ENCODE data around the gene YPEL2. TPM values are rescaled to one million over a fixed set of nuclear protein-coding genes. Genes with fewer than 3 reads are reported as not detected.

The YPEL2 gene
- total RNA-seq, 2 experiments from 2014 or later, result 4.4 to 4.7 TPM

DNA sequence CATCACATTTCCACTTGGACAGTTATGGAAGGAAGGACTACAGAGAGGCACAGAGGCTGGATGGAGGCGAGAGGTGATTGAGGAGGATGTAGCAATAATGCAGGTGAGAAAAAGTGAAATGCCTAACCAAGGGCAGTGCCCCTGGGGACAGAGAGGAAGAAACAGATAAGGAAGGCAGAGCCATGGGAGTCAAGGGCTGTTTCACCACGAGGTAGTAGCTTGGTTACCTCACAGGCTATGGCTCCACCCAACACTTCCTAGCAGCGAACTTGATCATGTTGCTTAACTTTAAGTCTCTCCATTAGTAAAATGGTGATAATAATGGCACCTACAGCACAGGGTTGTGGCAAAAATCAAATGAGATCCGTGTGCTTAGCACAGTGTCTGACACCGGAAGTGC is 83.9 kb downstream of the YPEL2 start:
- no peak for DNase-seq
- H3K27me3 Mint-ChIP-seq, result no peaks in the 10 kb centered on the region
- no peaks in the 10 kb centered on the region for H3K9me3 Mint-ChIP-seq
- H3K36me3 Mint-ChIP-seq, result no peaks in the 10 kb centered on the region
- no peak overlapping the region for H3K27ac Mint-ChIP-seq
- no peak overlapping the region for H3K4me3 Mint-ChIP-seq
- H3K4me1 Mint-ChIP-seq, result peaks cover 30% of the 10 kb centered on the region

DNA sequence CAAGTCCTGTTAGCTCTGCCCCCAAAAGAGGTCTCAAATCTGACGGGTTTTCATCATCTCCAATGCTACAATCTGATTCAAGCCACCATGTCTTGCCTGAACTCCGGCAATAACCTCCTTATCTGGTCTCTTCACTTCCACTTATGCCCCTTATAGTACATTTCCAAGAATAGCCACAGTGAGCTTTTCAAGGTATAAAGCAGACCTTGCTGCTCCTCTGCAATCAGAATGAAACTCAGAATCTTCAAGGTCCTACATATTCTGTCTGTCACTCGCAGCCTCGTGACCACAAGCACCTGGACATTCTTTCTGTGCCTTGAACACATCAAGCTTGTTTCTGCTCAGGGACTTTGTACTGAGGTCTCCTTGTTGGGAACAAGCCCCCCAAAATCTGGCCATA is 84.7 kb downstream of the YPEL2 start:
- peaks cover 30% of the 10 kb centered on the region for H3K4me1 Mint-ChIP-seq
- DNase-seq, result peak; percentile 12
- H3K36me3 Mint-ChIP-seq, result no peaks in the 10 kb centered on the region
- no peak overlapping the region for H3K27ac Mint-ChIP-seq
- no peaks in the 10 kb centered on the region for H3K9me3 Mint-ChIP-seq
- no peaks in the 10 kb centered on the region for H3K27me3 Mint-ChIP-seq
- H3K4me3 Mint-ChIP-seq, result no peak overlapping the region

DNA sequence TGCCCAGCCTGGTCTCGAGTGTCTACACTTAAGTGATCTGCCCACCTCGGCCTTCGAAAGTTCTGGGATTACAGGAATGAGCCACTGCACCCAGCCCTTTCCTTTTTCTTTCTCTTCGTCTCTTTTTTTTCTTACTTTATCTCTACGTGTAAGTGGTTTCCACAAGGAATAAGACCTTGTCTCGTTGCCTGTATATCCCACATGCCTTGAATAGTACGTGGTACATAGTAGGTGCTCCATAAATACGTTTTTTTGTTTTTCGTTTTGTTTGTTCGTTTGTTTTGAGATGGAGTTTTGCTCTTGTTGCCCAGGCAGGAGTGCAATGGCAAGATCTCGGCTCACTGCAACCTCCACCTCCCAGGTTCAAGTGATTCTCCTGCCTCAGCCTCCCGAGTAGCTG is 86.0 kb downstream of the YPEL2 start:
- H3K36me3 Mint-ChIP-seq, result no peaks in the 10 kb centered on the region
- H3K27me3 Mint-ChIP-seq, result no peaks in the 10 kb centered on the region
- DNase-seq, result no peak
- H3K4me3 Mint-ChIP-seq, result no peak overlapping the region
- no peaks in the 10 kb centered on the region for H3K9me3 Mint-ChIP-seq
- no peak overlapping the region for H3K27ac Mint-ChIP-seq
- peaks cover 28% of the 10 kb centered on the region for H3K4me1 Mint-ChIP-seq

DNA sequence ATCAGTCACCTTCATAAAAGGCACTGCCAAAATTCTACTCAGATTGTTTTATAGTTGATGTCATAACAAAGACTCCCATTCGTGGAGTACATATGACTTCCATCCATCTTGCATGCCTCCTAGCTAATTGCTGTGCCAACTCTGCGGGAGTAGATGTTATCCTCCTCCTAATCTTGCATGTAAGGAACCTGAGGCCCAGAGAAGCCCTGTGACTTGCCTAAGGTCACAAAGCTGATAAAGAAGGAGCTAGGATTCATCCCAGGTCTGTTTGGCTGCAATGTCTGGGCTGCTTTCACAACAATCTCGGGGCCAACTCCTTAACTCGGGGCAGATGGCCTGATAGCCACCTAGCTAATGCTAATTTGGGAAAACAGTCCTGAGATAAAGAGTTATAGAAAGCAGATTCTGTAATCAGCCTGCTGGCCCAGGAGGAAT is 87.3 kb downstream of the YPEL2 start:
- Mint-ChIP-seq H3K4me3 (no peak overlapping the region), H3K9me3 (no peaks in the 10 kb centered on the region), H3K27me3 (no peaks in the 10 kb centered on the region), H3K27ac (no peak overlapping the region), H3K4me1 (peaks cover 18% of the 10 kb centered on the region), H3K36me3 (no peaks in the 10 kb centered on the region)
- no peak for DNase-seq

DNA sequence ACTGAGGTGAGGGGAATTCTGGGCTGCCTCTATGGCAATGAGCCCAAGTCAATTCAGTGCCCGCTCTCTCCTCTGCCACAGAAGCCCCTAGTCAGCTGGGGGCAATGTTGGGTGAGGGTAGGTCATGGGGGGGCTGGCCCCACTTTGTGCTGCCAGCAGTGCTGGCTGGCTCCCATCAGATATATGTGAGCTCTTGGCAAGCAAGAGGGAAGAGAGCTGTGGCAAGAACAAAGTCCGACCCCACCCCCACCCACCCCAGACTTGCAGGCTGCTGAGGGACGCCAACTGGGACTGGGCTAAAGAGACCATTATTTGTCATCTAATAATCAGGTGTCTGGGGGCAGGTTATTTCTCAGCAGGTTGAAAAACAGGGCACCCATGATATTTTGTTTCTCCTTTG is 89.4 kb downstream of the YPEL2 start:
- no peak for DNase-seq
- Mint-ChIP-seq H3K4me1 (peaks cover 9% of the 10 kb centered on the region), H3K27ac (no peak overlapping the region), H3K4me3 (no peak overlapping the region), H3K27me3 (no peaks in the 10 kb centered on the region), H3K9me3 (no peaks in the 10 kb centered on the region), H3K36me3 (no peaks in the 10 kb centered on the region)

DNA sequence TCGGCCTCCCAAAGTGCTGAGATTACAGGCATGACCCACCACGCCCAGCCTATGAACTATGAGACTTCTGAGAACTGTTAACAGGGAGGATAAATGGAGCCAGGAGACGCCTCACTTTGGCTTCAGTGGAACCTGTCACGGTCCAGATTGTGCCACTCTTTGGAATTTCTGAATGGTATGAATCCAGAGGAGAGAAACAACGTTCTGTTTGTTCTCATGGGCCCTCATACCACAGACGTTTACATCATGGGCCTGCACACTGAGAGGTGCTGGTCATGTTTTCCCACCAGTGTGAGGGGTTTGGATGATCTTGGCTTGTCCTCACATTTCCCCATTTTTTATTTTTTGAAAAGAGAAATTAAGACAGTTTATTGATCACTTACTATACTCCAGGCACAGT is 90.3 kb downstream of the YPEL2 start:
- no peak for DNase-seq
- H3K36me3 Mint-ChIP-seq, result no peaks in the 10 kb centered on the region
- no peak overlapping the region for H3K4me3 Mint-ChIP-seq
- H3K27me3 Mint-ChIP-seq, result no peaks in the 10 kb centered on the region
- no peak overlapping the region for H3K27ac Mint-ChIP-seq
- H3K9me3 Mint-ChIP-seq, result no peaks in the 10 kb centered on the region
- peaks cover 8% of the 10 kb centered on the region for H3K4me1 Mint-ChIP-seq

DNA sequence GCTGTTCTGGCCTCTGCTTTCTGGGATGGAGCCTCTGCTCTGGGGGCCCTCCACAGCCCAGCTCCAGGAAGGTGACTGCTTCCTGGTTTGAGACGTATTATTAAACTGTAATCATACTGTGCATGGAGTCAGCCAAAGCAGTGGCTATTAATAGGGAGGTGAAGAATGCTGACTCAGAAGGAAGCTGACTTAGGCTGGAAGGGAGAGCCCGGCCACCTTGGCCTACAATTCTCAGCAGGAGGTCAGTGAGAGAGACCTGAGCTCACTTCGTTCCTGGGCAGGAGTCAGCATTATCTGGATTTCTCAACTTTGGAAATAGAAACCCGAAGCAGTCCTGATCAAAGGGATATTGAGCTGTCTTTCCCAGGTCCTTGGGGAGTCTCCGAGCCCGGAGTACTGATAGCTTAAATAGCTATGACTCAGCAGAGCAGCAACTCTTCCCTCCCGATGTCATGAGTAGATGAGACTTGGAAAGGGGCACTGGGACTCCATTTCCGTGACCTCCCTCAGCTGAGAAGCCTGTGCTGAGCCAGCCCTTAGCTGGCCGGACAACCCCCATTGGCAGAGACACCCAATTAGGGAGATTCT is 91.8 kb downstream of the YPEL2 start:
- H3K27ac Mint-ChIP-seq, result no peak overlapping the region
- no peaks in the 10 kb centered on the region for H3K9me3 Mint-ChIP-seq
- no peaks in the 10 kb centered on the region for H3K36me3 Mint-ChIP-seq
- no peak for DNase-seq
- peaks cover 17% of the 10 kb centered on the region for H3K4me1 Mint-ChIP-seq
- no peak overlapping the region for H3K4me3 Mint-ChIP-seq
- H3K27me3 Mint-ChIP-seq, result no peaks in the 10 kb centered on the region

DNA sequence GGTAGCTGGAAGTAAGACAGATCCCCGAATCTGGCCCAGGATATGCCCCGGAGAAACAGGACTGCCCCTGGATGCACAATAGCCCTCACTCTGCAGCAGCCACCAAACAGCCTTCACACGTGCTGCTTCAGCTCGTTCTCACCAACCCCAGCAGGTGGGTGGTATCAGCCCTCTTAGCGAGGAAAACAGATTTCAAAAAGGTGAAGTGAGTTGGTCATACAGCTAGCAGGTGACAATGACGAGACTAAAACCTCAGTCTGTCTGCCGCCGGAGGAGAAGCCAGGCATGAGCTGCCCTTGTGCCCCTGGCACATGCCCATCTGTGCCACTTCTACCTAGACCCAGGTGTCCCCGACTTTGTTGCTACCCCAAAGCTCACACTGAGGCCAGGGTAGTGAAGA is 92.4 kb downstream of the YPEL2 start:
- no peaks in the 10 kb centered on the region for H3K27me3 Mint-ChIP-seq
- no peaks in the 10 kb centered on the region for H3K9me3 Mint-ChIP-seq
- peaks cover 17% of the 10 kb centered on the region for H3K4me1 Mint-ChIP-seq
- H3K27ac Mint-ChIP-seq, result no peak overlapping the region
- no peak for DNase-seq
- no peaks in the 10 kb centered on the region for H3K36me3 Mint-ChIP-seq
- no peak overlapping the region for H3K4me3 Mint-ChIP-seq

DNA sequence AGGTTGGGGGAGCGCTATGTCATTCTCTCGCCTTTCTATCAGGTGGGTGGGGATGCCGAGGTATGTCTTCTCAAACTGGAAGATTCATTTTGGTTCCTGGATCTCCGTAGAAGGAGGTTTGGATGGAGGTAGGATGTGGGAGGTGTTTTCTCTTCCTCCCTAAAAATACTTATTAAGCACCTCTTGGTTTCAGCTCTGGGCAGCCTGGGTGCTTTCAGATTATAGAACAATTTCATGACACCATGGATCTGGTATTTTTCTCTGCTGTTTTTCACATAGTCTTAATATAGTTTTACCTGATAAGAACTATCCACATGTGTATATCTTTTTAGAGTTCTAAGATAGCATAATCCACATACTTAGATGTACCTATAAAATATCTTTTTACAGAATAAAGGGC is 92.9 kb downstream of the YPEL2 start:
- Mint-ChIP-seq H3K9me3 (no peaks in the 10 kb centered on the region), H3K36me3 (no peaks in the 10 kb centered on the region), H3K27me3 (no peaks in the 10 kb centered on the region), H3K4me1 (peaks cover 17% of the 10 kb centered on the region), H3K4me3 (no peak overlapping the region), H3K27ac (no peak overlapping the region)
- no peak for DNase-seq

DNA sequence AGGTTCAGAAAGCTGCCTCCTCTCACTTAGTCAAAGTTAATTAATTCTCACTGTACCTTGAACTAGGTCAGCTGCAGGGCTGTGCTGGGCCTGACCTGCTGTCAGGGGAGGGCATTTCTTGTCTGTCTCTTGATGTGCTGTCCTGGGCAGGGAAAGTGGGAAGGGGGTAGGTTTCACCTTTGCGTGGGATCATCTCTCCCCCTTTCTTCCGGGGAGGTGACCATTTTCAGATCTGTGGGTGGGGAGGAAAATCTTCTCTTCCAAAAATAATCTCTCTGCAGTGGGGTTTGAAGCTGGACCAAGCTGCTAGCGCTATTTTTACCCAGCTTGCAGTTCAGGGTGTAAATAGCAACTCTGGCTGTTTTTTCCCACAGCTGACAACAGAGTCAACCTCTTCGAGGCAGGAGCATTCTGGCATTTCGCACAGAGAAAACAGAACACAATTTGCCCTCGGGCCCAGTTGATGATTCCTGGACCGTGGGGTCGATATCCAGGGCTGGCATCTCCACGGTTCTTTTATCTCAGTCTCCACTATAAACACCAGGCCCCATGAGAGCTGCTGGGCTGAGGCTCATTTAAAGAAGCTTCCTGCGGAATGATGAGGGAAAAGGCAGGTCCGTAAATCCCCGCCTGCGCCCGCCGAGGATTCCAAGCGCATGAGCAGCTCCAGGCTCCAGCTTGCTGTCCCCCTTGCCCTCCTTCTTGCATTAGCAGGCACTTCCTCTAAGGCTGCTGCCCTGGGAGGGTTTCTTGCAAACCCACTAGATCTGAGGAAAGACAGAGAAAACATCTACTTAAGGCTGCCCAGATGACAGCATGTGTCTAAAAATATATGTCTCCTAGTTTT is 93.9 kb downstream of the YPEL2 start:
- Mint-ChIP-seq H3K4me1 (peaks cover 17% of the 10 kb centered on the region), H3K27me3 (no peaks in the 10 kb centered on the region), H3K36me3 (no peaks in the 10 kb centered on the region), H3K4me3 (no peak overlapping the region), H3K27ac (no peak overlapping the region), H3K9me3 (no peaks in the 10 kb centered on the region)
- DNase-seq, result no peak

DNA sequence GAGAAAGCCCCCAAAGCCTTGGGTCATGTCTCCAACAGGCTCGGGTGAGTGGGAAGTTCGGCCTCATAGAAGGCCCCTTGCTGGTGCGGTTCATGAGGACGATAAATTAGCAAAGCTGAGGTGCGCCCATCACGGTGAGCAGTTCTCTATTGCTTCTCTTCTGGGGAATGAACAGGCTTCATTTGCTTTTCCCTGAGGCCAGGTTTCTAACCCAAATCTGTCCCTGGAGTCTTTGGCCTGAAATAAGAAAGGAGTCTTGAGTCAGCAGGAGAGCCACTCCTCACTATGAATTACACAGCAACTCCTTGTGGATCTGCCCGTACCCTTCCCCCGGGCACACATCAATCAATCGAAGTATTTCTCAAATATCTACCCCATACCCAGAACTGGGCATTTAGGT is 94.6 kb downstream of the YPEL2 start:
- H3K4me1 Mint-ChIP-seq, result peaks cover 17% of the 10 kb centered on the region
- H3K9me3 Mint-ChIP-seq, result no peaks in the 10 kb centered on the region
- no peaks in the 10 kb centered on the region for H3K27me3 Mint-ChIP-seq
- no peak overlapping the region for H3K27ac Mint-ChIP-seq
- H3K4me3 Mint-ChIP-seq, result no peak overlapping the region
- no peak for DNase-seq
- no peaks in the 10 kb centered on the region for H3K36me3 Mint-ChIP-seq

DNA sequence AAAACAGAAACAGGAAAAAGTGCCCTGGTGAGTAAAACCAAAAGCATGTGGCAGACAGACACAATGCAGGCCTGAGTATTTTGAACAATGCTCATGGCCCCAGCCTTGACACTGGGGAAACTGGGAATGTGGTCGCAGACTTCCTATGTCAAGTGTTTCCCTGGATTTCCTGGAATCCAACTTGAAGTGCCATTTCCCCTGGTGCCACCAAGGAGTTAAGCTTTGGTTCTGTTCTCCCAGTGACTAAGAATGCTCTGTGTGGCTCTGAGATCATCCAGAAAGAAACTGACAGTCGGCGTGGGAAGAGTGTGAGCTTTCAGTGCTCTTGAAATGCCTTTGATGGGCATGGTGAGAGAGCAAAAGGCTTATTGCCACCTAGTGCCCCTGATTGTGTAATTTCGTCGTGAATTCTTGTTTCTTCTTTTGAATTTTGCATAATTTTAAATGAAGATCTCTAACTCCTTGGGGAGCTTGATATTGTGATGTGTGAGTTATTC is 96.0 kb downstream of the YPEL2 start:
- Mint-ChIP-seq H3K27me3 (no peaks in the 10 kb centered on the region), H3K9me3 (peaks cover 2% of the 10 kb centered on the region), H3K4me3 (no peak overlapping the region), H3K27ac (no peak overlapping the region), H3K4me1 (peaks cover 21% of the 10 kb centered on the region), H3K36me3 (peaks cover 3% of the 10 kb centered on the region)
- DNase-seq, result peak; percentile 59

DNA sequence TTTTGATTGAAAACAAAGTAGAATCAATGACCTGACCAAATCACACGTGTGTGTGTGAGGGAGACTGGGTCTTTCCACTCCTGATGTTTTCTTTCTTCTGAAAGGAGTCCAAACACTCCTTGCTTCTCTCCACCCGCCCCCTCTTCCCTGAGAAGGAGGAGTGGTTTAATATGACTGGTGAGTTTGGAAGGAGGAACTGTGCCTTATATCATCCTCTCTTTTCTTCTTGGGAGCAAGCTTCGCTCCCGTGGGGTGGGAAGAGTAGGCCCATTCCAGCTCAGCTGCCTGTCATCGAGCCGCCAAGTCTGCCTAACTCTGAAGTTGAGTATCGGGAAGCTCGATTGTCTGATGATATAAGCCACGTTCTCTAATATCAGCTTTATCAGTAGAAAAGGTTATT is 96.5 kb downstream of the YPEL2 start:
- DNase-seq, result no peak
- H3K4me3 Mint-ChIP-seq, result no peak overlapping the region
- peaks cover 3% of the 10 kb centered on the region for H3K36me3 Mint-ChIP-seq
- H3K9me3 Mint-ChIP-seq, result peaks cover 6% of the 10 kb centered on the region
- no peak overlapping the region for H3K27ac Mint-ChIP-seq
- H3K27me3 Mint-ChIP-seq, result no peaks in the 10 kb centered on the region
- peaks cover 21% of the 10 kb centered on the region for H3K4me1 Mint-ChIP-seq

DNA sequence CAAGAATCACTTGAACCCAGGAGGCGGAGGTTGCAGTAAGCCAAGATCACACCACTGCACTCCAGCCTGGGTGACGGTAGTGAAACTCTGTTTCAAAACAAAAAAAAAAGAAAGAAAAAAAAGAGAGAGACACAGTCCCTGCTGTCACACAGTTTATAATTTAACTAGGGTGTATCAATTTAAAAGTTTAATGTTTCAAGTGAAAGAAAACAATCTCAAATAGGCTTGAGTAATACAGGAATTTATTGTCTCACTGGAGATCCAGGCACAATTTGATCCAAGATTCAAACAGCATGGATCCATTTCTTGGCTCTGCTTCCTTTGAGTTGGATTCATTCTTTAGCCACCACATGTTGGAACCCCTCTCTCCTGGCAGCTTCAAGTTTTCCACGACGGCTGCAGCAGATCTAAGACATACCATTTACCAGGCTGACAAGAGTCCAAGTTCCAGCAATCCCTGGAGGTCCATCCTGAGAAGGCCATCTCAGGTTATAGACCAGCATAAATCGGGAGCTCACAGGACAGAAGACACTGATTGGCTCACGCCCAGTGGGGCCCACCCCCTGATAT is 97.5 kb downstream of the YPEL2 start:
- Mint-ChIP-seq H3K27ac (no peak overlapping the region), H3K27me3 (no peaks in the 10 kb centered on the region), H3K9me3 (peaks cover 6% of the 10 kb centered on the region), H3K4me1 (peaks cover 21% of the 10 kb centered on the region), H3K36me3 (peaks cover 3% of the 10 kb centered on the region), H3K4me3 (no peak overlapping the region)
- no peak for DNase-seq

DNA sequence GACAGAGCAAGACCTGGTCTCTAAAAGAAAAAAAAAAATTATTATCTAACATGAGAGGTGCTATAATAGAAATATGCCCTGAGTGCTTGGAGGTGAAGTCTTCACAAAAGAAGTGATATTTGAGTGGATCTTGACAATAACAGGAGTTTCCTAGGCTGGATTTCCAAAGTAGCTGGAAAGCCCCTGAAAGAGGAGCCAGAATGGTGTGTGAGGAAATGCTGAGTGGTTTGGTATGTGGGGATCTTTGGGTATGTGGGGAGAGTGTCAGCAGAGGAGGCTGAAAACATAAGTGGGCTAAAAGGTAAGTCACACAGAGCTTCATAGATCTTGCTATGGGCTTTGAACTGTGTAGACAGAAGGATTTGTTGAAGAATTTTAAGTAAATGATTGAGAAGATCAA is 100.1 kb downstream of the YPEL2 start:
- Mint-ChIP-seq H3K27ac (no peak overlapping the region), H3K27me3 (no peaks in the 10 kb centered on the region), H3K4me1 (peaks cover 28% of the 10 kb centered on the region), H3K9me3 (peaks cover 6% of the 10 kb centered on the region), H3K36me3 (peaks cover 3% of the 10 kb centered on the region), H3K4me3 (no peak overlapping the region)
- DNase-seq, result no peak

Measured in activated naive CD8-positive, alpha-beta T cell treated with anti-CD3 and anti-CD28 coated beads for 36 hours (primary cell).